ENCODE data around the gene FAM169A.
"Not testable (repeated sequence)": the region's sequence is repeated elsewhere in the genome, so short reads cannot be mapped to it uniquely, and the experiment has no call there.

Gene FAM169A

GRCh38 chr5:74885170-74885569, 19.0 kb upstream of the FAM169A start:
- no peaks in the 10 kb centered on the region for H3K36me3 Mint-ChIP-seq (ENCODE audit: low read depth)
- H3K9me3 Mint-ChIP-seq = no peaks in the 10 kb centered on the region
- no peak overlapping the region for H3K4me3 Mint-ChIP-seq
- peaks cover 13% of the 10 kb centered on the region for H3K4me1 Mint-ChIP-seq (ENCODE audit: low read depth)
- no peaks in the 10 kb centered on the region for H3K27me3 Mint-ChIP-seq
- intact Hi-C loops (cut with micrococcal nuclease) = no loop called here
- H3K27ac Mint-ChIP-seq = no peak overlapping the region

GRCh38 chr5:74882379-74883134, 16.4 kb upstream of the FAM169A start:
- H3K36me3 Mint-ChIP-seq (ENCODE audit: low read depth); H3K9me3 Mint-ChIP-seq; H3K27ac Mint-ChIP-seq; H3K27me3 Mint-ChIP-seq; H3K4me3 Mint-ChIP-seq; H3K4me1 Mint-ChIP-seq (ENCODE audit: low read depth); intact Hi-C loops (cut with micrococcal nuclease): not testable (repeated sequence)

- Mint-ChIP-seq H3K27ac (no peak overlapping the region), H3K4me1 (ENCODE audit: low read depth) (no peaks in the 10 kb centered on the region), H3K9me3 (no peaks in the 10 kb centered on the region), H3K4me3 (no peak overlapping the region), H3K27me3 (peaks cover 2% of the 10 kb centered on the region), H3K36me3 (ENCODE audit: low read depth) (no peaks in the 10 kb centered on the region)
- intact Hi-C loops (cut with micrococcal nuclease) = no loop called here
These were observed 11.6 kb upstream of the FAM169A start for GRCh38 chr5:74877624-74878304.

GRCh38 chr5:74875994-74876791, 10.0 kb upstream of the FAM169A start:
- no peaks in the 10 kb centered on the region for H3K36me3 Mint-ChIP-seq (ENCODE audit: low read depth)
- peaks cover 3% of the 10 kb centered on the region for H3K27me3 Mint-ChIP-seq
- no peaks in the 10 kb centered on the region for H3K9me3 Mint-ChIP-seq
- H3K4me3 Mint-ChIP-seq = no peak overlapping the region
- H3K4me1 Mint-ChIP-seq (ENCODE audit: low read depth) = no peaks in the 10 kb centered on the region
- intact Hi-C loops (cut with micrococcal nuclease) = no loop called here
- H3K27ac Mint-ChIP-seq = no peak overlapping the region

- Mint-ChIP-seq H3K9me3 (no peaks in the 10 kb centered on the region), H3K4me3 (no peak overlapping the region), H3K36me3 (ENCODE audit: low read depth) (no peaks in the 10 kb centered on the region), H3K4me1 (ENCODE audit: low read depth) (no peaks in the 10 kb centered on the region), H3K27me3 (peaks cover 10% of the 10 kb centered on the region), H3K27ac (no peak overlapping the region)
- intact Hi-C loops (cut with micrococcal nuclease) = no loop called here
These were observed 7.5 kb upstream of the FAM169A start for GRCh38 chr5:74873525-74874249.

GRCh38 chr5:74870299-74871067, 4.3 kb upstream of the FAM169A start:
- Mint-ChIP-seq H3K4me1 (ENCODE audit: low read depth) (peaks cover 7% of the 10 kb centered on the region), H3K4me3 (no peak overlapping the region), H3K9me3 (no peaks in the 10 kb centered on the region), H3K27me3 (peaks cover 25% of the 10 kb centered on the region), H3K27ac (no peak overlapping the region), H3K36me3 (ENCODE audit: low read depth) (no peaks in the 10 kb centered on the region)
- intact Hi-C loops (cut with micrococcal nuclease) = no loop called here

- H3K36me3 Mint-ChIP-seq (ENCODE audit: low read depth); intact Hi-C loops (cut with micrococcal nuclease); H3K9me3 Mint-ChIP-seq; H3K27ac Mint-ChIP-seq; H3K4me3 Mint-ChIP-seq: not testable (repeated sequence)
- H3K4me1 Mint-ChIP-seq (ENCODE audit: low read depth) = peaks cover 13% of the 10 kb centered on the region
- H3K27me3 Mint-ChIP-seq = peaks cover 35% of the 10 kb centered on the region
These were observed 3.2 kb upstream of the FAM169A start for GRCh38 chr5:74869414-74869813.

GRCh38 chr5:74866596-74867162, 492 bp upstream of the FAM169A start:
- Mint-ChIP-seq H3K27me3 (peaks cover 39% of the 10 kb centered on the region), H3K4me1 (ENCODE audit: low read depth) (peaks cover 13% of the 10 kb centered on the region), H3K27ac (no peak overlapping the region), H3K36me3 (ENCODE audit: low read depth) (no peaks in the 10 kb centered on the region), H3K9me3 (no peaks in the 10 kb centered on the region), H3K4me3 (peak overlapping the region; percentile 76)
- intact Hi-C loops (cut with micrococcal nuclease) = no loop called here

GRCh38 chr5:74865256-74865803, 857 bp downstream of the FAM169A start:
- intact Hi-C loops (cut with micrococcal nuclease) = no loop called here

GRCh38 chr5:74864823-74865222, 1.4 kb downstream of the FAM169A start:
- peaks cover 13% of the 10 kb centered on the region for H3K4me1 Mint-ChIP-seq (ENCODE audit: low read depth)
- no peaks in the 10 kb centered on the region for H3K36me3 Mint-ChIP-seq (ENCODE audit: low read depth)
- H3K27me3 Mint-ChIP-seq = peaks cover 36% of the 10 kb centered on the region
- intact Hi-C loops (cut with micrococcal nuclease) = no loop called here
- H3K9me3 Mint-ChIP-seq = no peaks in the 10 kb centered on the region
- H3K27ac Mint-ChIP-seq = no peak overlapping the region
- H3K4me3 Mint-ChIP-seq = no peak overlapping the region

More at GRCh38 chr5:74865256-74865803, 857 bp downstream of the FAM169A start:
- Mint-ChIP-seq H3K27ac (no peak overlapping the region), H3K36me3 (ENCODE audit: low read depth) (no peaks in the 10 kb centered on the region), H3K4me1 (ENCODE audit: low read depth) (peaks cover 13% of the 10 kb centered on the region), H3K27me3 (peaks cover 38% of the 10 kb centered on the region), H3K4me3 (peak overlapping the region; percentile 73), H3K9me3 (no peaks in the 10 kb centered on the region)

GRCh38 chr5:74863726-74864125, 2.5 kb downstream of the FAM169A start:
- Mint-ChIP-seq H3K4me3 (no peak overlapping the region), H3K27me3 (peaks cover 31% of the 10 kb centered on the region), H3K27ac (no peak overlapping the region), H3K4me1 (ENCODE audit: low read depth) (peaks cover 13% of the 10 kb centered on the region), H3K9me3 (no peaks in the 10 kb centered on the region), H3K36me3 (ENCODE audit: low read depth) (no peaks in the 10 kb centered on the region)
- intact Hi-C loops (cut with micrococcal nuclease) = no loop called here

- no peak overlapping the region for H3K4me3 Mint-ChIP-seq
- intact Hi-C loops (cut with micrococcal nuclease) = no loop called here
- H3K4me1 Mint-ChIP-seq (ENCODE audit: low read depth) = peaks cover 14% of the 10 kb centered on the region
- H3K36me3 Mint-ChIP-seq (ENCODE audit: low read depth) = no peaks in the 10 kb centered on the region
- H3K9me3 Mint-ChIP-seq = no peaks in the 10 kb centered on the region
- H3K27me3 Mint-ChIP-seq = peaks cover 24% of the 10 kb centered on the region
- no peak overlapping the region for H3K27ac Mint-ChIP-seq
These were observed 4.0 kb downstream of the FAM169A start for GRCh38 chr5:74862221-74862620.

GRCh38 chr5:74856975-74857374, 9.2 kb downstream of the FAM169A start:
- peaks cover 11% of the 10 kb centered on the region for H3K4me1 Mint-ChIP-seq (ENCODE audit: low read depth)
- H3K4me3 Mint-ChIP-seq; H3K9me3 Mint-ChIP-seq; intact Hi-C loops (cut with micrococcal nuclease); H3K27me3 Mint-ChIP-seq; H3K27ac Mint-ChIP-seq; H3K36me3 Mint-ChIP-seq (ENCODE audit: low read depth): not testable (repeated sequence)
